Progenitor cell of endocrine pancreas (in vitro differentiated cells): ENCODE measurements around the gene SNAPC4. TPM values are rescaled to one million over a fixed set of nuclear protein-coding genes. Genes with fewer than 3 reads are reported as not detected.

ENCODE experiments used
- DNase-seq: peaks from one replicate; pipeline ENCODE4 v3.0.0; 2021; ENCODE audit warnings: low spot score; ENCODE audit not compliant: unreplicated experiment
- H3K27ac Mint-ChIP-seq: 2 replicates; pipeline ENCODE4 v1.8.0; 2021; ENCODE audit warnings: mild to moderate bottlenecking, moderate library complexity, mixed read lengths
- H3K27me3 Mint-ChIP-seq: 2 replicates; pipeline ENCODE4 v1.8.0; 2021; ENCODE audit warnings: mixed read lengths
- H3K36me3 Mint-ChIP-seq: 2 replicates; pipeline ENCODE4 v1.8.0; 2022; ENCODE audit warnings: mixed read lengths; ENCODE audit not compliant: insufficient read depth
- H3K4me1 Mint-ChIP-seq: 2 replicates; pipeline ENCODE4 v1.8.0; 2021; ENCODE audit warnings: low read depth, mixed read lengths
- H3K4me3 Mint-ChIP-seq: 2 replicates; pipeline ENCODE4 v1.8.0; 2021; ENCODE audit warnings: low read depth, mild to moderate bottlenecking, moderate library complexity, mixed read lengths
- H3K9me3 Mint-ChIP-seq: 2 replicates; pipeline ENCODE4 v1.8.0; 2021; ENCODE audit warnings: low read depth, mixed read lengths
- total RNA-seq: library from RNA; stranded (reverse); gene quantifications from 2 replicates; pipeline ENCODE4 v1.2.1, GENCODE V29; 2021
- TF ChIP-seq, protein P1 (sequence below): fragments of 200-600 bp; sonication (generic); IDR thresholded peaks from one replicate; pipeline ENCODE4 v1.5.0; 2021; ENCODE audit warnings: antibody characterized with exemption, mild to moderate bottlenecking; ENCODE audit not compliant: unreplicated experiment

Gene SNAPC4
- total RNA-seq, 1 donor from 2014 or later, result 22.3 TPM

DNA sequence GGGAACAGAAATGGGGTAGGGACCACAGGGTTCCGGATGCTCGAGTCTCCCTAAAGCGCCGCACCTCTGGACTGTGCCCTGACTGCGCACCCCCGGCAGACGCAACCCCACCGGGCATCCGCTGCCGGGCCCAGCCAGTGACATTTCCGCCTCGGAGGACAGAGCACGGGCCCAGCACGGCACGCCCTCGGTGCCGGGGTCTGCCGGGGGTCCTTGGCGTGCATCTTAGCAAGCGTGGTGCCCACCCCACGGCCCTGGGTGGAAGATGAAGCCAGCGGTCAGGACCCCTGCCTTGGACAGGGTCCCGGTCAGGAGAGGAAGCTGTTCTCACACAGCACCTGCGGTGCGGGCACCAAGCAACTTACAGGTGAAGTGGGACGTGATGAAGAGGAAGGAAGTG lies 32.6 kb upstream of the SNAPC4 start:
- DNase-seq, result no peak
- Mint-ChIP-seq H3K27ac (peak overlapping the region; percentile 16), H3K27me3 (no peaks in the 10 kb centered on the region)

GRCh38 chr9:136431782-136432350 lies 31.9 kb upstream of the SNAPC4 start:
- Mint-ChIP-seq H3K27ac (no peak overlapping the region), H3K27me3 (no peaks in the 10 kb centered on the region), H3K4me1 (peaks cover 5% of the 10 kb centered on the region), H3K36me3 (peaks cover 2% of the 10 kb centered on the region), H3K4me3 (no peak overlapping the region), H3K9me3 (no peaks in the 10 kb centered on the region)
- TF ChIP-seq, protein P1, sequence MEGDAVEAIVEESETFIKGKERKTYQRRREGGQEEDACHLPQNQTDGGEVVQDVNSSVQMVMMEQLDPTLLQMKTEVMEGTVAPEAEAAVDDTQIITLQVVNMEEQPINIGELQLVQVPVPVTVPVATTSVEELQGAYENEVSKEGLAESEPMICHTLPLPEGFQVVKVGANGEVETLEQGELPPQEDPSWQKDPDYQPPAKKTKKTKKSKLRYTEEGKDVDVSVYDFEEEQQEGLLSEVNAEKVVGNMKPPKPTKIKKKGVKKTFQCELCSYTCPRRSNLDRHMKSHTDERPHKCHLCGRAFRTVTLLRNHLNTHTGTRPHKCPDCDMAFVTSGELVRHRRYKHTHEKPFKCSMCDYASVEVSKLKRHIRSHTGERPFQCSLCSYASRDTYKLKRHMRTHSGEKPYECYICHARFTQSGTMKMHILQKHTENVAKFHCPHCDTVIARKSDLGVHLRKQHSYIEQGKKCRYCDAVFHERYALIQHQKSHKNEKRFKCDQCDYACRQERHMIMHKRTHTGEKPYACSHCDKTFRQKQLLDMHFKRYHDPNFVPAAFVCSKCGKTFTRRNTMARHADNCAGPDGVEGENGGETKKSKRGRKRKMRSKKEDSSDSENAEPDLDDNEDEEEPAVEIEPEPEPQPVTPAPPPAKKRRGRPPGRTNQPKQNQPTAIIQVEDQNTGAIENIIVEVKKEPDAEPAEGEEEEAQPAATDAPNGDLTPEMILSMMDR, result no peak
- DNase-seq, result no peak

More for the DNA sequence above, 32.6 kb upstream of the SNAPC4 start:
- H3K4me3 Mint-ChIP-seq, result no peak overlapping the region
- TF ChIP-seq, protein P1, result no peak
- no peaks in the 10 kb centered on the region for H3K9me3 Mint-ChIP-seq
- H3K36me3 Mint-ChIP-seq, result peaks cover 2% of the 10 kb centered on the region
- H3K4me1 Mint-ChIP-seq, result peaks cover 11% of the 10 kb centered on the region

DNA sequence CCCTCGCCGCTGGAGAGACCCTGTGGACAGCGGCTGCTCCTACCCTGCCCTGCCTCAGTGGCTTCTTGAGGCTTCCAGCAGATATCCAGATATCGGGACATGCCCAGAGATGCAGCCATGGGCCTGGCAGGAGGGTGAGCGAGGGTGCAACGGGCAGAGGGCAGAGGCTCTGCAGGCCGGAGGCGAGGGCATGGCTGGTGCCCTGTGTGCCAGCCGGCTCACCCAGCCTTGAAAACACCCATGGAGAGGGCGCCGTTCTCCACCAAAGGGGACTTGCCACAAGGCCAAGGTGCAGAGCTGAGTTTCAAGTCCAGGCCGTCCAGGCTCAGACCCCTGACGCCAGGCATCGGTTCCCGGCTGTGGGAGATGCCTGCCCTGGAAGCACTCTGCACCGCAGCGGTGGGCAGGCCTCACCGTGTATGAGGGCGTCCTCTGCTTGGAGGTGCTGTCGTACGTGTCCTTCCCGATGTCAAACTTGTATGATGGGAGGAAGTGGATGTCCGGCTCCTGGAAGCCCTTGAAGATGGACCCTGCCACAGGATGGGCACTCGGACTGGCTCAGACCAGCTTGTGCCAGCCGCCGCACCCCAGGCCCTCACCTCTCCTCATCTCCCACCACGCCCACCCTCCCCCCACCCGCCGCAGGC lies 30.7 kb upstream of the SNAPC4 start:
- no peaks in the 10 kb centered on the region for H3K4me1 Mint-ChIP-seq
- no peak for DNase-seq
- no peak overlapping the region for H3K27ac Mint-ChIP-seq
- H3K27me3 Mint-ChIP-seq, result no peaks in the 10 kb centered on the region
- no peak overlapping the region for H3K4me3 Mint-ChIP-seq
- no peaks in the 10 kb centered on the region for H3K36me3 Mint-ChIP-seq
- H3K9me3 Mint-ChIP-seq, result no peaks in the 10 kb centered on the region
- TF ChIP-seq, protein P1, result no peak

DNA sequence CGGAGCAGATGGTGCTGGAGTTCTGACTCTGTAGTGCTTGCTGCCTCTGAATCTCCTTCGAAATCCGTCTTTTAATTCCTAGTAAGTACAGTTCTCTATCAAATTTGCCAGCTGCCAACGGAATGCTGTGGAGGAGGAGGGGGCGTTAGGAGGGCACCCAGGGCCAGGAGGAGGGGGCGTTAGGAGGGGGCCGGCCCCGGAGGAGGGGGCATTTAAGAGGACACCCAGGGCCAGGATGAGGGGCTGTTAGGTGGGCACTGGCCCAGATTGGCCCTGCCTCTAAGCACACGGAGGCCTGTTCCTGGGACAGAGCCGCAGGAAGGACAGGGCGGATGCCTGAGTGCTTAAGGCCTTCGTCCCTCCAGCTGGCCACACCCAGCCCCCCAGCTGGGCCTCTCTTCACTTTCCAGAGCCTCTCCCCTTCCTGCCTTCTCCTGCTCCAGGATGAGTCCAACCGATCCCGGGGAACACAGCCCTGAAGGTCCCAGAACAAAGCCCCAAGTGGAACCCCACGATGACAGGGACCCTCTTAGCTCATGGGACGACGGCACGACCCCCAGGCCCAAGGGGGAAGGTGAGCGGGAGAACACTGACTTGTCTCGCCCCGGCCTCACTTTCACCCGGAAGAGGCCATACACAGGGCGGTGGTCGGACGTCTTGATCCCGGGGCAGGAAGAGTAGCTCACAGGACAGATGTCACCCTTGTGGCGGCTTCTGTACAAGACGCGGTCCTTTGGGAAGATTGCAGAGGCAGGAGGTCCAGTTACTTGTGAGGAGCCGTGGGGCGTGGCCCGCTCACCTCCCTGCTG lies 29.9 kb upstream of the SNAPC4 start:
- no peaks in the 10 kb centered on the region for H3K9me3 Mint-ChIP-seq
- H3K4me1 Mint-ChIP-seq, result no peaks in the 10 kb centered on the region
- H3K4me3 Mint-ChIP-seq, result no peak overlapping the region
- peaks cover 1% of the 10 kb centered on the region for H3K36me3 Mint-ChIP-seq
- DNase-seq, result no peak
- TF ChIP-seq, protein P1, result no peak
- no peak overlapping the region for H3K27ac Mint-ChIP-seq
- H3K27me3 Mint-ChIP-seq, result no peaks in the 10 kb centered on the region

GRCh38 chr9:136429075-136429628 lies 29.2 kb upstream of the SNAPC4 start:
- TF ChIP-seq, protein P1, result no peak
- Mint-ChIP-seq H3K9me3 (no peaks in the 10 kb centered on the region), H3K27me3 (no peaks in the 10 kb centered on the region), H3K4me3 (no peak overlapping the region), H3K27ac (no peak overlapping the region), H3K36me3 (peaks cover 1% of the 10 kb centered on the region), H3K4me1 (no peaks in the 10 kb centered on the region)
- no peak for DNase-seq
